DND-41 (cell line): ENCODE measurements around the gene DRAP1.

Experiments used
- ATAC-seq: fragments of 200-7000 bp; cut with Tn5 transposase; 3 replicates; pipeline ENCODE4 v1.9.1; 2021; ENCODE audit warnings: low read depth; ENCODE audit not compliant: insufficient read depth
- DNase-seq: peaks from one replicate; pipeline ENCODE4 v3.0.0-alpha.2; 2020
- H2AFZ ChIP-seq: 2 replicates; pipeline ENCODE4 v1.6.0; 2012; ENCODE audit warnings: low read depth, low read length
- H3K27ac ChIP-seq: 2 replicates; pipeline ENCODE4 v1.5.1; 2012; ENCODE audit warnings: low read length, inconsistent platforms
- H3K27me3 ChIP-seq: fragments of 200-600 bp; sonication (generic); 2 replicates; pipeline ENCODE4 v1.6.0; 2012; ENCODE audit warnings: low read length, mild to moderate bottlenecking, inconsistent platforms; ENCODE audit not compliant: insufficient read depth, poor library complexity
- H3K36me3 ChIP-seq: 2 replicates; pipeline ENCODE4 v1.5.1; 2012; ENCODE audit warnings: low read length, inconsistent platforms; ENCODE audit not compliant: insufficient read depth
- H3K4me1 ChIP-seq: 2 replicates; pipeline ENCODE4 v1.5.1; 2012; ENCODE audit warnings: mild to moderate bottlenecking, low read length; ENCODE audit not compliant: insufficient read depth
- H3K4me2 ChIP-seq: 2 replicates; pipeline ENCODE4 v1.6.0; 2012; ENCODE audit warnings: mild to moderate bottlenecking, moderate library complexity, low read length, inconsistent platforms; ENCODE audit not compliant: insufficient read depth
- H3K4me3 ChIP-seq, 2 experiments: fragments of 200-600 bp in 1 of 2; shearing (Covaris generic) in 1 of 2; 2 replicates each; pipeline ENCODE4 v1.5.1; 2012 to 2016; ENCODE audit warnings: inconsistent platforms in 2 of 2, low read length in 2 of 2, mild to moderate bottlenecking in 2 of 2, low read depth in 1 of 2, moderate library complexity in 1 of 2
- H3K79me2 ChIP-seq: 2 replicates; pipeline ENCODE4 v1.6.0; 2012; ENCODE audit warnings: low read length, inconsistent platforms; ENCODE audit not compliant: insufficient read depth
- H3K9ac ChIP-seq: 2 replicates; pipeline ENCODE4 v1.6.0; 2012; ENCODE audit warnings: low read depth, mild to moderate bottlenecking, inconsistent platforms, low read length, moderate library complexity
- H3K9me3 ChIP-seq: 2 replicates; pipeline ENCODE4 v1.5.1; 2012; ENCODE audit warnings: low read length, moderate library complexity, mild to moderate bottlenecking, inconsistent platforms; ENCODE audit not compliant: insufficient read depth, severe bottlenecking
- H4K20me1 ChIP-seq: 2 replicates; pipeline ENCODE4 v1.6.0; 2012; ENCODE audit warnings: low read length; ENCODE audit not compliant: insufficient read depth
- CTCF ChIP-seq: IDR thresholded peaks from 2 replicates; pipeline ENCODE4 v1.5.1; 2012; ENCODE audit warnings: borderline replicate concordance, low read length, moderate library complexity, mild to moderate bottlenecking; ENCODE audit not compliant: poor library complexity, severe bottlenecking; ENCODE audit errors: extremely low read depth
- EZH2 ChIP-seq: IDR thresholded peaks from 3 replicates; pipeline ENCODE4 v1.6.1; 2012; ENCODE audit warnings: borderline replicate concordance, low read depth, mild to moderate bottlenecking, moderate library complexity, low read length, inconsistent platforms; ENCODE audit not compliant: severe bottlenecking

The DRAP1 gene

GRCh38 chr11:65931773-65932557 lies 12.7 kb downstream of the DRAP1 start:
- no peak for DNase-seq
- no peak overlapping the region for H3K9ac ChIP-seq
- no peak for ATAC-seq
- H3K4me1 ChIP-seq: peaks cover 29% of the 10 kb centered on the region
- H2AFZ ChIP-seq: 0 out of 2 replicates have a peak overlapping the region, but pooled peaks have one; percentile 47
- H3K9me3 ChIP-seq: no peaks in the 10 kb centered on the region
- no peaks in the 10 kb centered on the region for H3K79me2 ChIP-seq
- TF ChIP-seq EZH2 (no peak), CTCF (peak; percentile 31)
- no peaks in the 10 kb centered on the region for H3K27me3 ChIP-seq
- H3K4me3 ChIP-seq: no peak overlapping the region
- H3K36me3 ChIP-seq: no peaks in the 10 kb centered on the region
- no peak overlapping the region for H3K27ac ChIP-seq
- no peak overlapping the region for H3K4me2 ChIP-seq
- no peaks in the 10 kb centered on the region for H4K20me1 ChIP-seq

GRCh38 chr11:65932558-65932919 lies 13.3 kb downstream of the DRAP1 start:
- peaks cover 23% of the 10 kb centered on the region for H3K4me1 ChIP-seq
- H3K4me3 ChIP-seq: no peak overlapping the region
- H3K27ac ChIP-seq: no peak overlapping the region
- no peak for DNase-seq
- H3K27me3 ChIP-seq: peaks cover 3% of the 10 kb centered on the region
- H3K4me2 ChIP-seq: no peak overlapping the region
- TF ChIP-seq EZH2 (no peak), CTCF (no peak)
- 0 out of 2 replicates have a peak overlapping the region, but pooled peaks have one; percentile 47 for H2AFZ ChIP-seq
- ATAC-seq: no peak
- no peaks in the 10 kb centered on the region for H3K36me3 ChIP-seq
- no peaks in the 10 kb centered on the region for H3K79me2 ChIP-seq
- H3K9me3 ChIP-seq: no peaks in the 10 kb centered on the region
- H3K9ac ChIP-seq: no peak overlapping the region
- no peaks in the 10 kb centered on the region for H4K20me1 ChIP-seq

- TF ChIP-seq EZH2: no peak
- H3K4me1 ChIP-seq: peaks cover 8% of the 10 kb centered on the region
- ATAC-seq (no peak), DNase-seq (no peak)
- no peak overlapping the region for H3K4me2 ChIP-seq
- H3K27ac ChIP-seq: no peak overlapping the region
- no peaks in the 10 kb centered on the region for H3K36me3 ChIP-seq
- no peak overlapping the region for H3K4me3 ChIP-seq
- no peaks in the 10 kb centered on the region for H3K79me2 ChIP-seq
- H3K9me3 ChIP-seq: no peaks in the 10 kb centered on the region
- H3K27me3 ChIP-seq: peaks cover 8% of the 10 kb centered on the region
- no peak overlapping the region for H3K9ac ChIP-seq
- no peak overlapping the region for H2AFZ ChIP-seq
- H4K20me1 ChIP-seq: no peaks in the 10 kb centered on the region
These were observed 14.8 kb downstream of the DRAP1 start for GRCh38 chr11:65934014-65934413.

GRCh38 chr11:65937766-65938165 lies 18.5 kb downstream of the DRAP1 start:
- Histone ChIP-seq H3K4me1 (no peaks in the 10 kb centered on the region), H3K4me2 (no peak overlapping the region), H3K27ac (no peak overlapping the region), H4K20me1 (no peaks in the 10 kb centered on the region), H3K4me3 (no peak overlapping the region), H3K79me2 (no peaks in the 10 kb centered on the region), H3K36me3 (no peaks in the 10 kb centered on the region), H3K27me3 (peaks cover 8% of the 10 kb centered on the region), H3K9ac (no peak overlapping the region), H2AFZ (no peak overlapping the region), H3K9me3 (no peaks in the 10 kb centered on the region)
- no peak for DNase-seq
- no peak for ATAC-seq
- TF ChIP-seq CTCF (no peak), EZH2 (no peak)
